Measurements from ENCODE around the gene CD226. TPM values are rescaled to one million over a fixed set of nuclear protein-coding genes. Genes with fewer than 3 reads are reported as not detected.

CD226 gene
- total and polyA plus RNA-seq, 9 donors: 0.17 to 1.5 (median 1.2) TPM

DNA sequence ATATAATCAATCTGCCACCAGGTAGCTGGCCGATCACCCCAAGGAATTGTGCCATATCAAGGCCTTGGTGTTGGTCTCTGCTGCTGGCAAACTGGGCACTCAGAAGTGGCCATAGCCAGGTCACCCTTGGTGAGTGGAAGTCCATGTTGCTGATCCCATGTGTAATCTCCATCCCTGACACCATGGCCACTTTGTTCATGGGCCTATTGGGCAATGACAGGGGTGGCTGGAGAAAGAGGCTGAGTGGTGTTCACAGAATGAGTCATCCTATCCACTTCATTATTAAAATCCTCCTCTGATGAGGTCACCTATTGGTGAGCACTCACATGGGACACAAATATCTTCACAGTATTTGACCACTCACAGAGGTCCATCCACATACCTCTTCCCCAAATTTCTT lies 26.7 kb upstream of the CD226 start:
- Histone ChIP-seq H3K9me3 (peaks cover 3 to 5% of the 10 kb centered on the region in 2 donors), H3K36me3 (no peaks in the 10 kb centered on the region), H3K4me1 (ENCODE audit: insufficient read depth) (no peaks in the 10 kb centered on the region), H3K27ac (no peak overlapping the region), H3K4me3 (no peak overlapping the region), H3K27me3 (no peaks in the 10 kb centered on the region)
- no peak for TF ChIP-seq POLR2A (IDR thresholded peaks at IDR 0.05)
- no peak for TF ChIP-seq EP300 (IDR thresholded peaks at IDR 0.05)
- no peak for TF ChIP-seq CTCF (IDR thresholded peaks at IDR 0.05)
- intact Hi-C loops (cut with DNase I): no loop called here
- DNase-seq: no peak
- WGBS, 3 donors: 95 to 100% (median 100%) methylated on average over 1 of the region's 1 CpG

DNA sequence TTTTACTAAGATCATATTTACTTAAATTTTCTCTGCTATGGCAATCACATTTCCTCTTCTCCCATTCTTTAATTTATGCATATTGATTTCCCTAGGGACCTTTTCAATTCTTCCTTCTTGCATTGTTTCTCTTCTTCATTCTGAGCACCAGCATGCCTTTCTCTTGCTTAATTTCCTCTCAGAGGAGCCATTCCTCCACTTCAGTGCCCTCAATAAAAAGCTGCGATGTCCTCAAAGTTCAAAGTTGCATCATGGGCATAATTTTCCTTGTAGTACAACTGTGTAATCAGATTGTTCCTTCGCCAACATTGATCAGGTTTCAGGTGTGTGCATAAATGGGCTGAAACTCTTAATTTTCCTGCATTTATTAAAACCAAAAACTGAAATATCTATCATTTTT lies 21.8 kb upstream of the CD226 start:
- TF ChIP-seq EP300 (IDR thresholded peaks at IDR 0.05): no peak
- Histone ChIP-seq H3K4me3 (no peak overlapping the region), H3K9me3 (peaks cover 0 to 3% of the 10 kb centered on the region in 2 donors), H3K36me3 (no peaks in the 10 kb centered on the region), H3K27ac (no peak overlapping the region), H3K4me1 (ENCODE audit: insufficient read depth) (no peaks in the 10 kb centered on the region), H3K27me3 (no peaks in the 10 kb centered on the region)
- 93 to 97% (median 95%) methylated on average over 2 of the region's 2 CpGs for WGBS, 3 donors
- intact Hi-C loops (cut with DNase I): no loop called here
- DNase-seq: no peak

DNA sequence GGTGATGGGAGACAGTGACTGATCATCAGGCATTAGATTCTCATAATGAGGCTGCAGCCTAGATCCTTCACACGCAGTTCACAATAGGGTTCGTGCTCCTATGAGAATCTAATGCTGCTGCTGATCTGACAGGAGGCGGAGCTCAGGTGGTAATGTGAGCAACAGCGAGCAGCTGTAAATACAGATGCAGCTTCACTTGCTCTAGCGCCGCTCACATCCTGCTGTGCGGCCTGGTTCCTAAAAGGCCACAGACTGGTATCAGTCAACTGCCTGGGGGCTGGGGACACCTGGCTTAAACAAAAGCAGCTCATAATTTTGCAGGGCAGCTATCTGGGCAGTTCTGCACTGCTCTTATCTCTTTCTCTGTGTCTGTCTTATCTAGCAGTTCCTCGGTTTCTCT lies 20.4 kb upstream of the CD226 start:
- Histone ChIP-seq H3K4me3 (no peak overlapping the region), H3K27ac (no peak overlapping the region), H3K9me3 (peaks cover 0 to 3% of the 10 kb centered on the region in 2 donors), H3K27me3 (no peaks in the 10 kb centered on the region), H3K4me1 (ENCODE audit: insufficient read depth) (no peaks in the 10 kb centered on the region), H3K36me3 (no peaks in the 10 kb centered on the region)
- no peak for DNase-seq
- TF ChIP-seq CTCF (IDR thresholded peaks at IDR 0.05): no peak
- 87 to 93% (median 89%) methylated on average over 8 of the region's 8 CpGs for WGBS, 3 donors
- intact Hi-C loops (cut with DNase I): no loop called here

DNA sequence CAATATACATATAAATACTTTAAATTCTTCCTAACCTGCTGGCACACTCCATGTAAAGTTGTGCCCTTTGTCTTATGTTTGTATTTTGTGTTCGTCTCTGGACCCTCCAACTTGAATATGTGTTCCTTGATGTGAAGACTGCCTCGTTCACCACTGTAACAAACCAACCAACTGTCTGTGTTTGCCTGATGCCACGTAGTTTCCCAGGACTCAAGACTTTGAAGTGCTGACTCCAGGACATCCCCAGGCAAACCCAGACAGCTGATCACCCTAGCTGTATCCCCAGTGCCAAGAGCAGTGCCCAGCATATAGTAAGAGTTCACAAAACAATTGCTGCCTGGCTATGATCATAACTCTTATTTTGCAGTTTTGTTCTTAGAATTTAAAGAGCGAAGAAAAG lies 15.5 kb upstream of the CD226 start:
- DNase-seq: no peak
- Histone ChIP-seq H3K9me3 (no peaks in the 10 kb centered on the region), H3K36me3 (no peaks in the 10 kb centered on the region), H3K4me1 (ENCODE audit: insufficient read depth) (no peaks in the 10 kb centered on the region), H3K27me3 (no peaks in the 10 kb centered on the region), H3K27ac (no peak overlapping the region), H3K4me3 (no peak overlapping the region)
- 94 to 98% (median 95%) methylated on average over 4 of the region's 4 CpGs for WGBS, 3 donors
- TF ChIP-seq CTCF (IDR thresholded peaks at IDR 0.05) (no peak), EP300 (IDR thresholded peaks at IDR 0.05) (no peak), POLR2A (IDR thresholded peaks at IDR 0.05) (no peak)
- intact Hi-C loops (cut with DNase I): no loop called here

- Histone ChIP-seq H3K4me1 (ENCODE audit: insufficient read depth) (no peaks in the 10 kb centered on the region), H3K9me3 (no peaks in the 10 kb centered on the region), H3K36me3 (no peaks in the 10 kb centered on the region), H3K4me3 (no peak overlapping the region), H3K27me3 (no peaks in the 10 kb centered on the region), H3K27ac (no peak overlapping the region)
- intact Hi-C loops (cut with DNase I): no loop called here
- WGBS, 3 donors: 85 to 94% (median 89%) methylated on average over 3 of the region's 3 CpGs
- no peak for DNase-seq
- TF ChIP-seq EP300 (IDR thresholded peaks at IDR 0.05): no peak
- TF ChIP-seq CTCF (IDR thresholded peaks at IDR 0.05): no peak
- TF ChIP-seq POLR2A (IDR thresholded peaks at IDR 0.05): no peak
These were observed 14.0 kb upstream of the CD226 start for GRCh38 chr18:69961718-69962117.
